ENCODE results near the gene CRACR2A. TPM values are rescaled to one million over a fixed set of nuclear protein-coding genes. Genes with fewer than 3 reads are reported as not detected.

Gene CRACR2A
- polyA plus RNA-seq, 1 donor from 2014 or later: 2.1 TPM

DNA sequence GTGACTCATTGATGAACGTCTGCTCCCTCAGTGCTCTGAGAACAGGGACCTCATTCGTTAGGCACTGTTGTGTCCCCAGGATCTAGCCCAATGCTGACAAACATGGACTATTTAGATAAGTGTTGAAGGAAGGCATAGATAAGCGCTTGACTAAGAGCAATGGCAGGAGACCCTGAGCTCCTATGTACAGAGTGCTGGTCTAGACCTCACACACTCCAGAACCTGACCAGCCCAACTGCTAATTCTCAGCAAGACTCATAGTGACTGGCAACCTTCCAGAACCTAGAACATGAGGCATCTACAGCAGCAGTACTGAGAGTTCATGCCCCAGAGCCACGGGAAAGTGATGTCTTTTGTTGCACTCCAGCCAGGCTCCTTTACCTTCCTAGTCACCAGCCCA lies 69.2 kb downstream of the CRACR2A start:
- Histone ChIP-seq H3K9me3 (ENCODE audit: low read length) (peaks cover under 1% of the 10 kb centered on the region), H3K9me2 (ENCODE audit: insufficient read depth, low read length) (no peaks in the 10 kb centered on the region), H3K4me3 (ENCODE audit: low read length) (no peak overlapping the region), H2AFZ (ENCODE audit: low read depth, low read length) (no peak overlapping the region), H3K4me2 (ENCODE audit: low read length) (no peak overlapping the region), H3K36me3 (ENCODE audit: insufficient read depth, low read length) (no peaks in the 10 kb centered on the region), H3K79me2 (replicated peaks; ENCODE audit: insufficient read depth, low read length) (no peaks in the 10 kb centered on the region), H3K9ac (ENCODE audit: low read length) (no peak overlapping the region), H3F3A (ENCODE audit: insufficient read depth, low read length, poor library complexity, severe bottlenecking) (no peaks in the 10 kb centered on the region), H3K27ac (ENCODE audit: low read length) (no peak overlapping the region), H4K20me1 (ENCODE audit: insufficient read depth) (no peaks in the 10 kb centered on the region), H3K27me3 (ENCODE audit: insufficient read depth, low read depth, low read length) (no peaks in the 10 kb centered on the region)
- TF ChIP-seq EZH2 (IDR thresholded peaks at IDR 0.05; ENCODE audit: borderline replicate concordance, insufficient read depth, low read length, poor library complexity, severe bottlenecking) (no peak), MXI1 (conservative IDR thresholded peaks at IDR 0.05; ENCODE audit: poor library complexity, severe bottlenecking) (no peak), SMC3 (conservative IDR thresholded peaks at IDR 0.05; ENCODE audit: poor library complexity) (no peak), POLR2AphosphoS5 (IDR thresholded peaks at IDR 0.05) (no peak), TAF1 (IDR thresholded peaks at IDR 0.05; ENCODE audit: low read depth) (no peak), RAD21 (conservative IDR thresholded peaks at IDR 0.05) (no peak)
- TF ChIP-seq, protein P1, sequence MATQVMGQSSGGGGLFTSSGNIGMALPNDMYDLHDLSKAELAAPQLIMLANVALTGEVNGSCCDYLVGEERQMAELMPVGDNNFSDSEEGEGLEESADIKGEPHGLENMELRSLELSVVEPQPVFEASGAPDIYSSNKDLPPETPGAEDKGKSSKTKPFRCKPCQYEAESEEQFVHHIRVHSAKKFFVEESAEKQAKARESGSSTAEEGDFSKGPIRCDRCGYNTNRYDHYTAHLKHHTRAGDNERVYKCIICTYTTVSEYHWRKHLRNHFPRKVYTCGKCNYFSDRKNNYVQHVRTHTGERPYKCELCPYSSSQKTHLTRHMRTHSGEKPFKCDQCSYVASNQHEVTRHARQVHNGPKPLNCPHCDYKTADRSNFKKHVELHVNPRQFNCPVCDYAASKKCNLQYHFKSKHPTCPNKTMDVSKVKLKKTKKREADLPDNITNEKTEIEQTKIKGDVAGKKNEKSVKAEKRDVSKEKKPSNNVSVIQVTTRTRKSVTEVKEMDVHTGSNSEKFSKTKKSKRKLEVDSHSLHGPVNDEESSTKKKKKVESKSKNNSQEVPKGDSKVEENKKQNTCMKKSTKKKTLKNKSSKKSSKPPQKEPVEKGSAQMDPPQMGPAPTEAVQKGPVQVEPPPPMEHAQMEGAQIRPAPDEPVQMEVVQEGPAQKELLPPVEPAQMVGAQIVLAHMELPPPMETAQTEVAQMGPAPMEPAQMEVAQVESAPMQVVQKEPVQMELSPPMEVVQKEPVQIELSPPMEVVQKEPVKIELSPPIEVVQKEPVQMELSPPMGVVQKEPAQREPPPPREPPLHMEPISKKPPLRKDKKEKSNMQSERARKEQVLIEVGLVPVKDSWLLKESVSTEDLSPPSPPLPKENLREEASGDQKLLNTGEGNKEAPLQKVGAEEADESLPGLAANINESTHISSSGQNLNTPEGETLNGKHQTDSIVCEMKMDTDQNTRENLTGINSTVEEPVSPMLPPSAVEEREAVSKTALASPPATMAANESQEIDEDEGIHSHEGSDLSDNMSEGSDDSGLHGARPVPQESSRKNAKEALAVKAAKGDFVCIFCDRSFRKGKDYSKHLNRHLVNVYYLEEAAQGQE (IDR thresholded peaks at IDR 0.05; ENCODE audit: borderline replicate concordance): no peak
- TF ChIP-seq, protein P2, sequence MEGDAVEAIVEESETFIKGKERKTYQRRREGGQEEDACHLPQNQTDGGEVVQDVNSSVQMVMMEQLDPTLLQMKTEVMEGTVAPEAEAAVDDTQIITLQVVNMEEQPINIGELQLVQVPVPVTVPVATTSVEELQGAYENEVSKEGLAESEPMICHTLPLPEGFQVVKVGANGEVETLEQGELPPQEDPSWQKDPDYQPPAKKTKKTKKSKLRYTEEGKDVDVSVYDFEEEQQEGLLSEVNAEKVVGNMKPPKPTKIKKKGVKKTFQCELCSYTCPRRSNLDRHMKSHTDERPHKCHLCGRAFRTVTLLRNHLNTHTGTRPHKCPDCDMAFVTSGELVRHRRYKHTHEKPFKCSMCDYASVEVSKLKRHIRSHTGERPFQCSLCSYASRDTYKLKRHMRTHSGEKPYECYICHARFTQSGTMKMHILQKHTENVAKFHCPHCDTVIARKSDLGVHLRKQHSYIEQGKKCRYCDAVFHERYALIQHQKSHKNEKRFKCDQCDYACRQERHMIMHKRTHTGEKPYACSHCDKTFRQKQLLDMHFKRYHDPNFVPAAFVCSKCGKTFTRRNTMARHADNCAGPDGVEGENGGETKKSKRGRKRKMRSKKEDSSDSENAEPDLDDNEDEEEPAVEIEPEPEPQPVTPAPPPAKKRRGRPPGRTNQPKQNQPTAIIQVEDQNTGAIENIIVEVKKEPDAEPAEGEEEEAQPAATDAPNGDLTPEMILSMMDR (IDR thresholded peaks at IDR 0.05; ENCODE audit: poor library complexity, severe bottlenecking): no peak

DNA sequence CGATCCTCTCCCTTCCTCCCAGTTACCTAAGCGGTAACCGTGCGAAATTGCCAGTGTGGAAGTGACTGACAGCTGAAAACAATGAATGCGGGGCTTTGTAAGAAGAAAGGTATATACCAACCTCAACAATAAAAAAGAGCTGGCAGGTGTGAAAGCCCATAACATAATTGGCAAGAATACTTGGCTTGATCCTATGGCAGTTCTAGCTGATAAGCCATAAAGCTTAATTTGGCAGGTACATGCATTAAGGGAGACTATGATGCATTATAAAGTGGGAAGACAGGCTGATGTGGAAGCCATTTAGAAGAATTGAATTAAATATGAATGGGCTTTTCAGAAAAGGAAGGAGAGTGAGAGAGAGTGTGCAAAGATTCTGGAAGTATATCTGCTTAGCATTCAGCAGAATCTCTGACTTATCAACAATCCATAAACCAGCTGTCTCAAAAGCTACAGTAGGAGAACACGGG lies 71.3 kb downstream of the CRACR2A start:
- Histone ChIP-seq H3K79me2 (replicated peaks; ENCODE audit: insufficient read depth, low read length) (no peaks in the 10 kb centered on the region), H2AFZ (ENCODE audit: low read depth, low read length) (peak overlapping the region; percentile 37), H3K9me3 (ENCODE audit: low read length) (no peaks in the 10 kb centered on the region), H4K20me1 (ENCODE audit: insufficient read depth) (no peaks in the 10 kb centered on the region), H3K36me3 (ENCODE audit: insufficient read depth, low read length) (no peaks in the 10 kb centered on the region), H3K4me2 (ENCODE audit: low read length) (peak overlapping the region; percentile 6), H3K9me2 (ENCODE audit: insufficient read depth, low read length) (no peaks in the 10 kb centered on the region), H3K4me3 (ENCODE audit: low read length) (no peak overlapping the region), H3K27me3 (ENCODE audit: insufficient read depth, low read depth, low read length) (no peaks in the 10 kb centered on the region), H3K9ac (ENCODE audit: low read length) (peak overlapping the region; percentile 4), H3F3A (ENCODE audit: insufficient read depth, low read length, poor library complexity, severe bottlenecking) (no peaks in the 10 kb centered on the region), H3K27ac (ENCODE audit: low read length) (peak overlapping the region; percentile 48)
- TF ChIP-seq, protein P1 (IDR thresholded peaks at IDR 0.05; ENCODE audit: borderline replicate concordance): peak; percentile 60
- TF ChIP-seq EZH2 (IDR thresholded peaks at IDR 0.05; ENCODE audit: borderline replicate concordance, insufficient read depth, low read length, poor library complexity, severe bottlenecking) (no peak), EP300 (conservative IDR thresholded peaks at IDR 0.05; ENCODE audit: poor library complexity, severe bottlenecking) (no peak), TAF1 (IDR thresholded peaks at IDR 0.05; ENCODE audit: low read depth) (peak; percentile 32)

Data from neural cell (in vitro differentiated cells).